ENCODE data around the gene SPSB4. TPM values are rescaled to one million over a fixed set of nuclear protein-coding genes. Genes with fewer than 3 reads are reported as not detected.

Gene SPSB4
- total RNA-seq, 2 donors from 2014 or later: 18.2 to 48.1 TPM

GRCh38 chr3:141096981-141097380 lies 45.8 kb downstream of the SPSB4 start:
- no peak for TF ChIP-seq POLR2A (IDR thresholded peaks at IDR 0.05)
- TF ChIP-seq CTCF (IDR thresholded peaks at IDR 0.05): no peak
- no peaks in the 10 kb centered on the region for H3K36me3 ChIP-seq (replicated peaks in 1 of 2; ENCODE audit: insufficient read depth in 1 of 2, low read depth in 2 of 2)
- 86 to 98% methylated on average over 3 of the region's 3 CpGs for WGBS, 2 donors
- intact Hi-C loops (cut with DNase I): no loop called here
- DNase-seq (no peak), ATAC-seq (no peak)
- no peak overlapping the region for H3K4me3 ChIP-seq
- peaks cover 44% of the 10 kb centered on the region for H3K4me1 ChIP-seq
- no peaks in the 10 kb centered on the region for H3K27me3 ChIP-seq
- no peak overlapping the region for H3K27ac ChIP-seq
- no peaks in the 10 kb centered on the region for H3K9me3 ChIP-seq

GRCh38 chr3:141100112-141100511 lies 49.0 kb downstream of the SPSB4 start:
- H3K27me3 ChIP-seq: no peaks in the 10 kb centered on the region
- peaks cover 38% of the 10 kb centered on the region for H3K4me1 ChIP-seq
- peak overlapping the region in 1 of 4 donors; percentile 35 for H3K27ac ChIP-seq
- TF ChIP-seq POLR2A (IDR thresholded peaks at IDR 0.05): no peak
- no peak for TF ChIP-seq CTCF (IDR thresholded peaks at IDR 0.05)
- intact Hi-C loops (cut with DNase I): no loop called here
- DNase-seq (no peak), ATAC-seq (no peak)
- H3K36me3 ChIP-seq (replicated peaks in 1 of 2; ENCODE audit: insufficient read depth in 1 of 2, low read depth in 2 of 2): no peaks in the 10 kb centered on the region
- H3K4me3 ChIP-seq: no peak overlapping the region
- no peaks in the 10 kb centered on the region for H3K9me3 ChIP-seq
- 91 to 94% methylated on average over 3 of the region's 3 CpGs for WGBS, 2 donors

GRCh38 chr3:141100531-141101320 lies 49.6 kb downstream of the SPSB4 start:
- intact Hi-C loops (cut with DNase I): no loop called here
- H3K36me3 ChIP-seq (replicated peaks in 1 of 2; ENCODE audit: insufficient read depth in 1 of 2, low read depth in 2 of 2): no peaks in the 10 kb centered on the region
- no peak for ATAC-seq
- DNase-seq: no peak
- no peaks in the 10 kb centered on the region for H3K27me3 ChIP-seq
- no peaks in the 10 kb centered on the region for H3K9me3 ChIP-seq
- H3K4me1 ChIP-seq: peaks cover 38% of the 10 kb centered on the region
- 91 to 94% methylated on average over 6 to 8 of the region's 8 CpGs for WGBS, 2 donors
- TF ChIP-seq CTCF (IDR thresholded peaks at IDR 0.05) (no peak), POLR2A (IDR thresholded peaks at IDR 0.05) (no peak)
- H3K27ac ChIP-seq: peak overlapping the region in 1 of 4 donors; percentile 20
- no peak overlapping the region for H3K4me3 ChIP-seq

GRCh38 chr3:141102372-141102771 lies 51.2 kb downstream of the SPSB4 start:
- no peaks in the 10 kb centered on the region for H3K9me3 ChIP-seq
- whole genome bisulfite sequencing, 2 donors: 96 to 100% methylated on average over 1 of the region's 1 CpG
- H3K27ac ChIP-seq: peak overlapping the region in 1 of 4 donors; percentile 5
- H3K4me1 ChIP-seq: peaks cover 37% of the 10 kb centered on the region
- H3K27me3 ChIP-seq: no peaks in the 10 kb centered on the region
- ATAC-seq (no peak), DNase-seq (no peak)
- intact Hi-C loops (cut with DNase I): no loop called here
- H3K4me3 ChIP-seq: no peak overlapping the region
- no peaks in the 10 kb centered on the region for H3K36me3 ChIP-seq (replicated peaks in 1 of 2; ENCODE audit: insufficient read depth in 1 of 2, low read depth in 2 of 2)
- TF ChIP-seq CTCF (IDR thresholded peaks at IDR 0.05) (no peak), POLR2A (IDR thresholded peaks at IDR 0.05) (no peak)

GRCh38 chr3:141103067-141103466 lies 51.9 kb downstream of the SPSB4 start:
- ATAC-seq (no peak), DNase-seq (no peak)
- WGBS, 2 donors: 65 to 81% methylated on average over 2 of the region's 2 CpGs
- Histone ChIP-seq H3K4me3 (no peak overlapping the region), H3K9me3 (no peaks in the 10 kb centered on the region), H3K27me3 (no peaks in the 10 kb centered on the region), H3K27ac (peak overlapping the region in 1 of 4 donors; percentile 48), H3K36me3 (replicated peaks in 1 of 2; ENCODE audit: insufficient read depth in 1 of 2, low read depth in 2 of 2) (no peaks in the 10 kb centered on the region), H3K4me1 (peaks cover 43% of the 10 kb centered on the region)
- intact Hi-C loops (cut with DNase I): no loop called here
- TF ChIP-seq POLR2A (IDR thresholded peaks at IDR 0.05): no peak
- TF ChIP-seq CTCF (IDR thresholded peaks at IDR 0.05): no peak

All from body of pancreas (tissue), 4 donors.